ENCODE results near the gene STXBP1.

Gene STXBP1

DNA sequence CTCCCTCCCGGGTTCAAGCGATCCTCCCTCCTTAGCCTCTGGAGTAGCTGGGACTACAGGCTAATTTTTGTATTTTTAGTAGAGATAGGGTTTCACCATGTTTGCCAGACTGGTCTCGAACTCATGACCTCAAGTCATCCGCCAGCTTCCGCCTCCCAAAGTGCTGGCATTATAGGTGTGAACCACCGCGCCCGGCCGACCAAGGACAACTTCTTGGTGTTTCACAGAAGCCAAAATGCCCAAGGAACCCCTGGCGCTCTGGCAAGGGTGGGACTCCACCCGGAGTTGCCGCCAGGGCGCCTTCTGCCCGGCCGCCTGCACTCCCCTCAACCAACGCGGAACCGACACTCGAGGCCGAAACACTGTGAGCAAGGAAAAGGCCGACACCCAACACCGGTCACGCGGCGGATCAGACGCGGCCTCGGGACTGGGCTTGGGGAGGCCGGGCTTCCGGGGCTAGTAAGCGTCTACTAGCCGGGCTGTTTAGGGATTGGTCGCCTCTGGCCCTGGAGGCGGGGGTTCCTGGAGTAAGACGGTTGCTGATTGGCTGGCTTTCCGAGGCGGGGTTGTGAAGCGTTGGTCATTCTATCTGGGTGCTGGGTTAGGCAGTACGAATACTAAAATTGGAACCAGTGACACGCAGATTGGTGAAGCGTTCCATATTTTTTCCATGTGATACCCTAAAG, 87.1 kb downstream of the STXBP1 start (continued):
- TF ChIP-seq PRDM2 (tag by site-specific recombination; IDR thresholded peaks at IDR 0.05; ENCODE audit: borderline replicate concordance) = no peak
- TF ChIP-seq ZNF302 (tag by site-specific recombination; IDR thresholded peaks at IDR 0.05; ENCODE audit: low read depth) = no peak
- TF ChIP-seq BCL11A (tag by site-specific recombination; IDR thresholded peaks at IDR 0.05; ENCODE audit: low read depth) = no peak
- TF ChIP-seq ZBTB8A (tag by site-specific recombination; IDR thresholded peaks at IDR 0.05) = no peak
- TF ChIP-seq, protein P1, sequence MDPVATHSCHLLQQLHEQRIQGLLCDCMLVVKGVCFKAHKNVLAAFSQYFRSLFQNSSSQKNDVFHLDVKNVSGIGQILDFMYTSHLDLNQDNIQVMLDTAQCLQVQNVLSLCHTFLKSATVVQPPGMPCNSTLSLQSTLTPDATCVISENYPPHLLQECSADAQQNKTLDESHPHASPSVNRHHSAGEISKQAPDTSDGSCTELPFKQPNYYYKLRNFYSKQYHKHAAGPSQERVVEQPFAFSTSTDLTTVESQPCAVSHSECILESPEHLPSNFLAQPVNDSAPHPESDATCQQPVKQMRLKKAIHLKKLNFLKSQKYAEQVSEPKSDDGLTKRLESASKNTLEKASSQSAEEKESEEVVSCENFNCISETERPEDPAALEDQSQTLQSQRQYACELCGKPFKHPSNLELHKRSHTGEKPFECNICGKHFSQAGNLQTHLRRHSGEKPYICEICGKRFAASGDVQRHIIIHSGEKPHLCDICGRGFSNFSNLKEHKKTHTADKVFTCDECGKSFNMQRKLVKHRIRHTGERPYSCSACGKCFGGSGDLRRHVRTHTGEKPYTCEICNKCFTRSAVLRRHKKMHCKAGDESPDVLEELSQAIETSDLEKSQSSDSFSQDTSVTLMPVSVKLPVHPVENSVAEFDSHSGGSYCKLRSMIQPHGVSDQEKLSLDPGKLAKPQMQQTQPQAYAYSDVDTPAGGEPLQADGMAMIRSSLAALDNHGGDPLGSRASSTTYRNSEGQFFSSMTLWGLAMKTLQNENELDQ (tag by site-specific recombination; IDR thresholded peaks at IDR 0.05; ENCODE audit: low read depth) = no peak
- no peak for TF ChIP-seq ZBTB7A (tag by site-specific recombination; IDR thresholded peaks at IDR 0.05; ENCODE audit: low read depth)

DNA sequence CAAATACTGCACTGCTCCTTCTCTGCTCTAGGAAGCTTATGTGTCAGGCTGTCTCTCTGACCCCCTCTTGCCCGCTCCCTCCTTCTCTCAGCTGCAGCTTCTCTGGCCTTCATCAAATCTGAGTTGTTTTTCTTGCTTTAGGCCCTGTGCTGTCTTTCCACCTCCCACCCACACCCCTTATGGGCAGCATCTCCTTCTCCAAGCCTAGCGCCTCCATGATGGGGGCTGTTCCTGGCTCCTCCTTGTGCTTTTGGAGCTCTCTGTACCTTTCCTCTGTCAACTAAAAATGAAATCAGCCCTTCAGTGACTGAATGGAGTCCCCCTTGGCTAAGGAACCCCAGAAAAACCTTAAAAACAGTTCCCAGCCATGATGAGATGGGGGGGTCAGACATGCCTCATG, 88.1 kb downstream of the STXBP1 start:
- no peaks in the 10 kb centered on the region for H3K9me3 ChIP-seq (ENCODE audit: control insufficient read depth, insufficient read depth, low read depth, low read length)
- H3K36me3 ChIP-seq (ENCODE audit: control insufficient read depth in 2 of 2, insufficient read depth in 1 of 2, low read length in 2 of 2) = no peaks in the 10 kb centered on the region
- CTCF ChIA-PET = interaction anchor here (0.6 to 1.1 kb wide), 3 partner anchors 18 to 196 kb away, joined by 3 to 4 read pairs (median 3); partner anchors contain the start of gene CDK9
- H3K4me3 ChIP-seq (ENCODE audit: low read depth, low read length) = no peak overlapping the region
- POLR2A ChIA-PET = interaction anchor here (1.1 kb wide), 1 partner anchor 83 kb away, joined by 3 read pairs; no protein-coding TSS in a partner anchor
- no peaks in the 10 kb centered on the region for H3K4me1 ChIP-seq (ENCODE audit: control insufficient read depth, insufficient read depth, low read length)
- TF ChIP-seq HIC1 (tag by site-specific recombination; IDR thresholded peaks at IDR 0.05) = no peak
- H3K27ac ChIP-seq (ENCODE audit: extremely low read depth, low read depth, low read length) = no peak overlapping the region

DNA sequence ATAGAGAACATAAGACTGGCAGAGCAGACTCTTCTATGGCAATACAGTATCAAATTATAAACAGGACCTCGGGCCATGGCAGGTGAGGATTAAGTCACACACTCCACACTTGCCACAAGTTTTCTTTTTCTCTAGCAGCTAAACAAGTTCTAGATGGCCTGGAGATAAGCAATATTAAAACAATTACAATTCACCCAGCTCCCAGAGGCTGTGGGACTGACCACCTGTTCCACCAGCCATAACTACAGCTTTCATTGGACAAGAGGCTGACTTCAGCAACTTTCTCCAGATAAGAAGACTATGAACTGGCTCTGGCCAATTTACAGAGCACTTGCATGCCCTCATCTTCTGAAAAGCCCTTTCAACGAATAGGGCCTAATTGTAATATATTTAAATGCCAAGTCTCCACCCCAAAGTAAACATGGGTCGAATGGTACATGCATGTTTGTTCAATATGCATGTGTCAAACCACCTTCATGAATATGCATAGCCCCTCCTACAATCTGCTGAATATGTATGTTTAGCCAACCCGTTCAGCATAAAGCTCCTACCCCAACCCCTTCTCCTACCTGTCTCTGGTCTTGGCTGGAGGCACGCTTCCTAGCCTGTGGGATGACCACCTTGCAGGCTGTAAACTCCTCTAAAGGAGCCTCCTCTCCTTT, 88.6 kb downstream of the STXBP1 start:
- no peaks in the 10 kb centered on the region for H3K4me1 ChIP-seq (ENCODE audit: control insufficient read depth, insufficient read depth, low read length)
- ChIA-PET POLR2A (interaction anchor here (1.1 kb wide), 1 partner anchor 84 kb away, joined by 3 read pairs; no protein-coding TSS in a partner anchor), CTCF (interaction anchor here (0.8 kb wide), 1 partner anchor 18 kb away, joined by 4 read pairs; no protein-coding TSS in a partner anchor)
- no peak overlapping the region for H3K4me3 ChIP-seq (ENCODE audit: low read depth, low read length)
- no peaks in the 10 kb centered on the region for H3K36me3 ChIP-seq (ENCODE audit: control insufficient read depth in 2 of 2, insufficient read depth in 1 of 2, low read length in 2 of 2)
- no peak overlapping the region for H3K27ac ChIP-seq (ENCODE audit: extremely low read depth, low read depth, low read length)
- no peaks in the 10 kb centered on the region for H3K9me3 ChIP-seq (ENCODE audit: control insufficient read depth, insufficient read depth, low read depth, low read length)
- TF ChIP-seq ZNF843 (tag by site-specific recombination; IDR thresholded peaks at IDR 0.05) (no peak), ZNF132 (tag by site-specific recombination; IDR thresholded peaks at IDR 0.05; ENCODE audit: borderline replicate concordance) (no peak), ZNF404 (tag by site-specific recombination; IDR thresholded peaks at IDR 0.05) (no peak), SCRT2 (tag by site-specific recombination; IDR thresholded peaks at IDR 0.05) (peak; percentile 78), ZNF24 (tag by site-specific recombination; IDR thresholded peaks at IDR 0.05) (no peak), ZBTB17 (tag by site-specific recombination; IDR thresholded peaks at IDR 0.05) (no peak), SCRT1 (tag by site-specific recombination; IDR thresholded peaks at IDR 0.05; ENCODE audit: borderline replicate concordance) (peak; percentile 55; the same call in 1 of the 2 replicates), ZBTB7A (tag by site-specific recombination; IDR thresholded peaks at IDR 0.05; ENCODE audit: low read depth) (no peak)
- TF ChIP-seq, protein P2, sequence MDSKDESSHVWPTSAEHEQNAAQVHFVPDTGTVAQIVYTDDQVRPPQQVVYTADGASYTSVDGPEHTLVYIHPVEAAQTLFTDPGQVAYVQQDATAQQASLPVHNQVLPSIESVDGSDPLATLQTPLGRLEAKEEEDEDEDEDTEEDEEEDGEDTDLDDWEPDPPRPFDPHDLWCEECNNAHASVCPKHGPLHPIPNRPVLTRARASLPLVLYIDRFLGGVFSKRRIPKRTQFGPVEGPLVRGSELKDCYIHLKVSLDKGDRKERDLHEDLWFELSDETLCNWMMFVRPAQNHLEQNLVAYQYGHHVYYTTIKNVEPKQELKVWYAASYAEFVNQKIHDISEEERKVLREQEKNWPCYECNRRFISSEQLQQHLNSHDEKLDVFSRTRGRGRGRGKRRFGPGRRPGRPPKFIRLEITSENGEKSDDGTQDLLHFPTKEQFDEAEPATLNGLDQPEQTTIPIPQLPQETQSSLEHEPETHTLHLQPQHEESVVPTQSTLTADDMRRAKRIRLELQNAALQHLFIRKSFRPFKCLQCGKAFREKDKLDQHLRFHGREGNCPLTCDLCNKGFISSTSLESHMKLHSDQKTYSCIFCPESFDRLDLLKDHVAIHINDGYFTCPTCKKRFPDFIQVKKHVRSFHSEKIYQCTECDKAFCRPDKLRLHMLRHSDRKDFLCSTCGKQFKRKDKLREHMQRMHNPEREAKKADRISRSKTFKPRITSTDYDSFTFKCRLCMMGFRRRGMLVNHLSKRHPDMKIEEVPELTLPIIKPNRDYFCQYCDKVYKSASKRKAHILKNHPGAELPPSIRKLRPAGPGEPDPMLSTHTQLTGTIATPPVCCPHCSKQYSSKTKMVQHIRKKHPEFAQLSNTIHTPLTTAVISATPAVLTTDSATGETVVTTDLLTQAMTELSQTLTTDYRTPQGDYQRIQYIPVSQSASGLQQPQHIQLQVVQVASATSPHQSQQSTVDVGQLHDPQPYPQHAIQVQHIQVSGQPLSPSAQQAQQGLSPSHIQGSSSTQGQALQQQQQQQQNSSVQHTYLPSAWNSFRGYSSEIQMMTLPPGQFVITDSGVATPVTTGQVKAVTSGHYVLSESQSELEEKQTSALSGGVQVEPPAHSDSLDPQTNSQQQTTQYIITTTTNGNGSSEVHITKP (tag by site-specific recombination; IDR thresholded peaks at IDR 0.05) = 0 out of 2 replicates have a peak, but pooled peaks have one; percentile 11

Measured in HEK293 (cell line).